Astrocyte (in vitro differentiated cells and primary cell): ENCODE measurements around the gene TRAF6. TPM values are rescaled to one million over a fixed set of nuclear protein-coding genes. Genes with fewer than 3 reads are reported as not detected.

Experiments used
- DNase-seq: peaks from one replicate; pipeline ENCODE4 v3.0.0-alpha.2; 2010; ENCODE audit warnings: low read depth
- FAIRE-seq: peaks from 2 replicates; lab custom pipeline; 2011; peaks lifted over from hg19 to GRCh38; lab: Jason Lieb, UNC
- H2AFZ ChIP-seq: 2 replicates; pipeline ENCODE4 v1.6.0; 2012; ENCODE audit warnings: low read depth, low read length, inconsistent platforms
- H3K27ac ChIP-seq: 2 replicates; pipeline ENCODE4 v1.5.1; 2011; ENCODE audit warnings: low read depth, low read length, inconsistent platforms
- H3K27me3 ChIP-seq: 2 replicates; pipeline ENCODE4 v1.6.0; 2011; ENCODE audit warnings: low read length, inconsistent platforms; ENCODE audit not compliant: insufficient read depth
- H3K36me3 ChIP-seq: 2 replicates; pipeline ENCODE4 v1.5.1; 2011; ENCODE audit warnings: low read length, inconsistent platforms; ENCODE audit not compliant: insufficient read depth
- H3K4me1 ChIP-seq: 2 replicates; pipeline ENCODE4 v1.5.1; 2011; ENCODE audit warnings: low read length, inconsistent platforms; ENCODE audit not compliant: insufficient read depth
- H3K4me2 ChIP-seq: 2 replicates; pipeline ENCODE4 v1.6.0; 2012; ENCODE audit warnings: low read length, inconsistent platforms
- H3K4me3 ChIP-seq: 2 replicates; pipeline ENCODE4 v1.5.1; 2011; ENCODE audit warnings: low read depth, mild to moderate bottlenecking, low read length, inconsistent platforms; ENCODE audit not compliant: insufficient read depth
- H3K79me2 ChIP-seq: 2 replicates; pipeline ENCODE4 v1.6.0; 2012; ENCODE audit warnings: mild to moderate bottlenecking, low read length, inconsistent platforms; ENCODE audit not compliant: insufficient read depth
- H3K9ac ChIP-seq: 2 replicates; pipeline ENCODE4 v1.6.0; 2012; ENCODE audit warnings: mild to moderate bottlenecking, low read length, inconsistent platforms
- H3K9me3 ChIP-seq: 2 replicates; pipeline ENCODE4 v1.5.1; 2012; ENCODE audit warnings: low read depth, mild to moderate bottlenecking, low read length, inconsistent platforms; ENCODE audit not compliant: insufficient read depth
- H4K20me1 ChIP-seq: 2 replicates; pipeline ENCODE4 v1.6.0; 2012; ENCODE audit warnings: low read length, inconsistent platforms; ENCODE audit not compliant: insufficient read depth
- H3K27ac Mint-ChIP-seq: one replicate; pipeline ENCODE4 v1.8.0; 2021; ENCODE audit warnings: mild to moderate bottlenecking, mixed read lengths; ENCODE audit not compliant: unreplicated experiment
- H3K27me3 Mint-ChIP-seq: one replicate; pipeline ENCODE4 v1.8.0; 2021; ENCODE audit warnings: low read depth, mixed read lengths; ENCODE audit not compliant: unreplicated experiment
- H3K36me3 Mint-ChIP-seq: one replicate; pipeline ENCODE4 v1.8.0; 2021; ENCODE audit warnings: low read depth, mixed read lengths; ENCODE audit not compliant: unreplicated experiment
- H3K4me1 Mint-ChIP-seq: one replicate; pipeline ENCODE4 v1.8.0; 2021; ENCODE audit warnings: low read depth, mixed read lengths; ENCODE audit not compliant: unreplicated experiment
- H3K4me3 Mint-ChIP-seq: one replicate; pipeline ENCODE4 v1.8.0; 2021; ENCODE audit warnings: mild to moderate bottlenecking, moderate library complexity, mixed read lengths; ENCODE audit not compliant: unreplicated experiment
- H3K9me3 Mint-ChIP-seq: one replicate; pipeline ENCODE4 v1.8.0; 2021; ENCODE audit warnings: mild to moderate bottlenecking, mixed read lengths; ENCODE audit not compliant: unreplicated experiment
- CTCF ChIP-seq: IDR thresholded peaks from 2 replicates; pipeline ENCODE4 v1.5.1; 2011; ENCODE audit warnings: low read depth, mild to moderate bottlenecking, inconsistent platforms, low read length, moderate library complexity; ENCODE audit not compliant: insufficient read depth
- EZH2 ChIP-seq: IDR thresholded peaks from 2 replicates; pipeline ENCODE4 v1.6.1; 2012; ENCODE audit warnings: mild to moderate bottlenecking, low read length, inconsistent platforms; ENCODE audit not compliant: insufficient read depth
- total RNA-seq: library from RNA; stranded (reverse); gene quantifications from 2 replicates; pipeline ENCODE4 v1.2.1, GENCODE V29; 2021

The TRAF6 gene
- total RNA-seq, 1 donor from 2014 or later = 19.4 TPM

- H3K27me3 Mint-ChIP-seq = no peaks in the 10 kb centered on the region
- H3K9ac ChIP-seq = no peak overlapping the region
- H3K79me2 ChIP-seq = no peaks in the 10 kb centered on the region
- FAIRE-seq (no peak), DNase-seq (peak; percentile 65)
- no peaks in the 10 kb centered on the region for H3K9me3 ChIP-seq
- H3K27ac ChIP-seq = no peak overlapping the region
- peak overlapping the region; percentile 63 for H3K27ac Mint-ChIP-seq
- H3K27me3 ChIP-seq = no peaks in the 10 kb centered on the region
- H3K36me3 Mint-ChIP-seq = peaks cover 52% of the 10 kb centered on the region
- H4K20me1 ChIP-seq = no peaks in the 10 kb centered on the region
- no peak for TF ChIP-seq EZH2
- no peaks in the 10 kb centered on the region for H3K9me3 Mint-ChIP-seq
- H3K4me3 ChIP-seq = no peak overlapping the region
- H3K36me3 ChIP-seq = peaks cover 10% of the 10 kb centered on the region
- peaks cover 47% of the 10 kb centered on the region for H3K4me1 ChIP-seq
- peaks cover 62% of the 10 kb centered on the region for H3K4me1 Mint-ChIP-seq
- H3K4me2 ChIP-seq = no peak overlapping the region
- no peak overlapping the region for H3K4me3 Mint-ChIP-seq
- no peak overlapping the region for H2AFZ ChIP-seq
Measured at GRCh38 chr11:36452236-36452940, 57.7 kb downstream of the TRAF6 start.

DNA sequence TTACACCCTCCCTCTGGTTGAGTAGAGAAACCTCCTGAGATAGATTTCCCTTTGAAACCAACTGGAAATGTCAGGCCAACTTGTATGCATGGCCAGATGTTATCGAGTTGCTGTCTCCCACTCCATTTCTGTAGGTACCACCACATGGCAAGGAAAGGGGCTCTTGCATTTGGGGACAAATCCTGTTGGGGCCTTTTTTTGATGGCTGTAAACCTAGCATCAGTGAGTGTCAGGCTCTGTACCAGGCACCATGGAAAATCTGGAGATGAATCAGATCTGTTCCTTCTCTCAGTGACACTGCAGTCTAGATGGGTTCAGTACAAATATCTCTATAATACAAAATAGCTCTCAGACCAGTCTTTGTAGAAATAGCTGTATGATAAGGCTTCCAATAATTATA lies 58.4 kb downstream of the TRAF6 start:
- FAIRE-seq = no peak

GRCh38 chr11:36451045-36451444 lies 59.0 kb downstream of the TRAF6 start:
- Mint-ChIP-seq H3K27me3 (no peaks in the 10 kb centered on the region), H3K36me3 (peaks cover 64% of the 10 kb centered on the region), H3K27ac (no peak overlapping the region), H3K4me1 (peaks cover 52% of the 10 kb centered on the region), H3K9me3 (no peaks in the 10 kb centered on the region), H3K4me3 (no peak overlapping the region)
- no peak for TF ChIP-seq CTCF
- no peak for TF ChIP-seq EZH2
- Histone ChIP-seq H4K20me1 (no peaks in the 10 kb centered on the region), H3K9me3 (no peaks in the 10 kb centered on the region), H3K9ac (no peak overlapping the region), H3K36me3 (peaks cover 10% of the 10 kb centered on the region), H3K79me2 (no peaks in the 10 kb centered on the region), H3K27me3 (no peaks in the 10 kb centered on the region), H2AFZ (no peak overlapping the region), H3K4me1 (peaks cover 38% of the 10 kb centered on the region), H3K4me3 (no peak overlapping the region), H3K4me2 (no peak overlapping the region), H3K27ac (no peak overlapping the region)
- DNase-seq (no peak), FAIRE-seq (peak; percentile 29)

More for the DNA sequence above, 58.4 kb downstream of the TRAF6 start:
- Histone ChIP-seq H2AFZ (no peak overlapping the region), H4K20me1 (no peaks in the 10 kb centered on the region), H3K36me3 (peaks cover 10% of the 10 kb centered on the region), H3K9ac (no peak overlapping the region), H3K4me1 (peaks cover 45% of the 10 kb centered on the region), H3K79me2 (no peaks in the 10 kb centered on the region), H3K27me3 (no peaks in the 10 kb centered on the region), H3K4me2 (no peak overlapping the region), H3K27ac (no peak overlapping the region), H3K9me3 (no peaks in the 10 kb centered on the region), H3K4me3 (no peak overlapping the region)
- Mint-ChIP-seq H3K9me3 (no peaks in the 10 kb centered on the region), H3K27ac (no peak overlapping the region), H3K27me3 (no peaks in the 10 kb centered on the region), H3K36me3 (peaks cover 57% of the 10 kb centered on the region), H3K4me3 (no peak overlapping the region), H3K4me1 (peaks cover 58% of the 10 kb centered on the region)
- no peak for DNase-seq
- TF ChIP-seq EZH2 = no peak
- TF ChIP-seq CTCF = no peak
